HG03097 (cell line): ENCODE data around the gene SPSB3.

ENCODE experiments used
- ATAC-seq: cut with Tn5 transposase; IDR thresholded peaks from one replicate; pipeline ENCODE4 v1.9.1; 2021; ENCODE audit not compliant: unreplicated experiment, low FRiP score

The SPSB3 gene

DNA sequence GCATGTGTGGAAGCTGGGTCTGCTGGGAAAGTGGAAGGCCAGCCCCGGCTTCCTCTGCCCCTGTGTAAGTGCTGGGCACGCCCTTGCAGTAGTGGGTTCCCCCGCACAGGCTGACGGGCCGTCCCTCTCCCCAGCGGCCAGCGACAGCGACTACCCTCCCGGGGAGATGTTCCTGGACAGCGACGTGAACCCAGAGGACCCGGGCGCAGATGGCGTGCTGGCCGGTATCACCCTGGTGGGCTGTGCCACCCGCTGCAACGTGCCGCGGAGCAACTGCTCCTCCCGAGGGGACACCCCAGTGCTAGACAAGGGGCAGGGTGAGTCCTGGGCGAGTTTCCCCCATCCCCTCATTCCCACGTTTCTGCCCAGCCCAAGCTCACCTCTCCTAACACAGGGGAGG lies 16.5 kb downstream of the SPSB3 start:
- ATAC-seq = no peak

- ATAC-seq = no peak
Observed at GRCh38 chr16:1764971-1765370, 17.4 kb downstream of the SPSB3 start.

- ATAC-seq = no peak
Observed at GRCh38 chr16:1763521-1764511, 18.6 kb downstream of the SPSB3 start.

DNA sequence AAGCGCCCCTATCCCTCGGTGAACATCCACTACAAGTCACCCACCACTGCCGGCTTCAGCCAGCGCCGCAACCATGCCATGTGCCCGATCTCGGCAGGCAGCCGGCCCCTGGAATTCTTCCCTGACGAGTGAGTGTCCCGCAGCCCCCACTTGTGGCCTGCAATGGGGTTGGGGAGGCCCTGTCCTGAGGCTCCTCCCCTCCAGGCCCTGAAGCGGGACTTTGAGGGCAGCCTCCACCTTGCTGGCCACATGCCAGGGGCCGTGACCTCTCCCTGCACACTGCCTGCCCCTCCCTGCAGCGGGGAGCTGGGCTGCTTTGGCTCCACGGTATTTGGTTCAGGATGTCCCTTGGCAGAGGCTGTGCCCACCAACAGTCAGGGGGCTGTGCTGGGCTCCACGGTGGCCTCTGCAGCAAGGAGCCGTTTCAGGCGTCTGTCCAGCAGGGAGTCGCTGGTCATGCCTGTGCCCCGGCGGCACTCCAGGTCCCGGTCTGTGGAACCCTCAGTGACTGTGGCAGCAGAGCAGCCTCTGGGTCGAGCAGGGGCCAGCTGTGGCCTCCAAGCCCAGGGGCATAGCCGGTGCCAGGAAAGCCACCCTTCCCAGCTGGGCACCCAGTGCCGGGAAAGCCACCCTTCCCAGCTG lies 19.4 kb downstream of the SPSB3 start:
- no peak for ATAC-seq

GRCh38 chr16:1762196-1762878 lies 20.0 kb downstream of the SPSB3 start:
- ATAC-seq = no peak

DNA sequence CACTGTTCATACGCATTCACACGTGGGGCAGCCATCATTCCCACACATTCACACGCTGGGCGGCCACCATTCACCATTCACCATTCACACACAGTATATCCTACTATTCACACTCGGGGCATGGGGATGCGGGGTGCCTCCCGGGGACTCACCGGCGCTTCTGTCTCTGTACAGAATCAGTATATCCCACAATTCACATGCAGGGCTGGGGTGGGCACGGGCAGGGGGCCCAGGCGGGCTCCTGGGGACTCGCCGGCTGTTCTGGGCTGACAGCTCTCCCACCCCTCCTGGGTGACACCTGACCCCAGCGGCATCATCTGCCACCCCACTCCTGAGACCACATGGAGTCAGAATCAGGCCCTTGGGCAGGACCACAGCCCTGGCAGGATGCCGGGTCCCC lies 20.6 kb downstream of the SPSB3 start:
- no peak for ATAC-seq

- ATAC-seq = no peak
Observed at GRCh38 chr16:1760911-1761310, 21.5 kb downstream of the SPSB3 start.

DNA sequence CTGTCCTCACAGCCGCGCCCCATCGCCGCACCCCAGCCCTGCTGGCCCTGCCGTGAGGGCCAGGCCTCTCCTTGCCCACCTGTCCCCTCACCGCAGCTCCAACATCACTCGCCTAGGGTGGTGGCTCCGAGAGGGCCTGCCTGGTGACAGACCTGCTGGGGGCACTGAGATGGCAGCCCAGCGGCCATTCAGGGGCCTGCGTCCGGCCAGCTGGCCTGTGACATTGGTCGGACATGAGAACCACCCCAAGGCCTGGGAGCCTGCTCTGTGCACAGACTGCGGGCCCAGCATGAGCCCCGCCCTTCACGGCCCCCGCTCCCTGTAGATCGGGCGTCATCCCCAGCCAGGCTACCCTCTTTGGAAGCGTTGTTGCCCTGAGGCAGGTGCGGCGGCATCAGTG lies 22.9 kb downstream of the SPSB3 start:
- no peak for ATAC-seq

GRCh38 chr16:1758923-1759322 lies 23.4 kb downstream of the SPSB3 start:
- no peak for ATAC-seq

GRCh38 chr16:1757714-1758461 lies 24.5 kb downstream of the SPSB3 start:
- no peak for ATAC-seq

GRCh38 chr16:1754204-1754603 lies 28.2 kb downstream of the SPSB3 start:
- ATAC-seq = no peak

- no peak for ATAC-seq
Observed at GRCh38 chr16:1752853-1753252, 29.5 kb downstream of the SPSB3 start.

GRCh38 chr16:1751946-1752345 lies 30.4 kb downstream of the SPSB3 start:
- no peak for ATAC-seq

GRCh38 chr16:1749152-1750117 lies 32.9 kb downstream of the SPSB3 start:
- ATAC-seq = no peak

DNA sequence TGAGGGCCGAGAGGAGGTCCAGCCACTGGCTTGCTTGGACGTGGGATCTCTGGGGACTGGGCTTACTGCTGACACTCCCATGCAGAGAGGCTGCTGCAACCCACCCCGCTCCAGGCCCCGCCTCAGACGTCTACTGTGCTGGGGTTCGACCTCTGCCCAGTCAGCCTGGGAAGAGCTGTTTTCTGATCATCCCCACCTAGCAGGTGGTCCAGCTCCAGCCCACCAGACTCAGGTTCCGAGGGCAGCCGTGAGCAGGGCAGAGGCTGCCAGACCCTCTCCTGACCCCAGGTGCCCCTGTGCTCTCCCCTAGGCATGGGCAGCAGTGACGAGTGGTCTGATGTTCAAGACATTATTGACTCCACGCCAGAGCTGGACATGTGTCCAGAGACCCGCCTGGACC lies 34.4 kb downstream of the SPSB3 start:
- ATAC-seq = no peak

DNA sequence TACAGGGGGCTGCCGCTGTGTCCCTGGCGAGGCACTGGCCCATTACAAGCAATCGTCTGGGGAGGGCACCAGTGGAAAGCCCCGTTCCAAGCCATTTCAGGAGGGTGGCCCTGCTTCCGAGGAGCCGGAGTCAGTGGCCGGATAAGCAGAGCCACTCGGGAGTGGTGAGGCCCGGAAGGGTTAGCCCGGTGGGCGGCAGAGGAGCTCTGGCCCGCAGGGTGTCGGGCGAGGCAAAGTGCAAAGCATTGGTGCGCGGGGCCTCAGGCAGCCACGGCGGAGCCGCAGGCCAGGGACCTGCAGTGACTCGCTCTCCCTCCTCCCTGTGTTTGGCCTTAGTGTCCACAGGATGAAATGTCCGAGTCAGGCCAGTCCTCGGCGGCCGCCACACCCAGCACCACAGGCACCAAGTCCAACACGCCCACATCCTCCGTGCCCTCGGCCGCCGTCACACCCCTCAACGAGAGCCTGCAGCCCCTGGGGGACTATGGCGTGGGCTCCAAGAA lies 35.6 kb downstream of the SPSB3 start:
- ATAC-seq = no peak

DNA sequence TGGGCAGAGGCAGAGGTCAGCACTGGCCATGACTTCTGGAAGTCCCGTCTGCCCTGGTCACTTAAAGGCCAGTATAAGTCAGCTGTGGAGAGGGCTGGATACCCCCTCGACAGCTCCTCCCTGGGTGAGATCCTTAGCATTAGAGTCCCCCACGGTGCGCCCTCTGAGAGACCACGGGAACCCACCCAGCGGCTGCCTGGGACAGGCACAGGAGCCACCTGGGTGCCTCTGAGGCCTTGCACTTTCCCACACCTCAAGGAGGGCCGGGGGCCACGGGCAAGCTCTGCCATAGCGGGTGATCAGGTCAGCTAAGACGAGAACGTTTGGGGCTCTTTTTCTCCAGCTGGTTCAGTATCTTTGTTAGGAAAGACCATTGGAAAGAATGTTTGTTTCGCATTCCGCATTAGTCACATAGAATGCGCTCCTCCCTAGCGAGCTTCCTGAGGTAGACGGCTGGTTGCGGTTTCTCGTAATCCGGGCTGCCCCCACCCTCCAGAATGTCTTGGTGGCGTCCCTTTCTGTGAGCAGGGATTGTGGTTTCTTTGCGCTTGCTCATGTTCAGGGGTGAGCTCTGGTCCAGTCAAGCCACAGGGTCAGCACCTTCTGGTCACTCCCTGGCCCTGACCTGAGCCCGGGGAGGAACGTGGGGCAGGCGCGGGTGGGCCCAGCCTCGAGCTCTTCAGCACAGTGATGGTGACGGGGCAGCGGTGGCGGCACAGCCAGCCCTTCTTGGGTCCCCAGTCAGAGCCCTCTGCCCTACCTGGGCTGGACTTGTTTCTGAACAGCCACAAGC lies 36.3 kb downstream of the SPSB3 start:
- ATAC-seq = no peak

GRCh38 chr16:1745181-1745899 lies 37.0 kb downstream of the SPSB3 start:
- no peak for ATAC-seq
